ENCODE data around the gene RTN4.

The RTN4 gene

DNA sequence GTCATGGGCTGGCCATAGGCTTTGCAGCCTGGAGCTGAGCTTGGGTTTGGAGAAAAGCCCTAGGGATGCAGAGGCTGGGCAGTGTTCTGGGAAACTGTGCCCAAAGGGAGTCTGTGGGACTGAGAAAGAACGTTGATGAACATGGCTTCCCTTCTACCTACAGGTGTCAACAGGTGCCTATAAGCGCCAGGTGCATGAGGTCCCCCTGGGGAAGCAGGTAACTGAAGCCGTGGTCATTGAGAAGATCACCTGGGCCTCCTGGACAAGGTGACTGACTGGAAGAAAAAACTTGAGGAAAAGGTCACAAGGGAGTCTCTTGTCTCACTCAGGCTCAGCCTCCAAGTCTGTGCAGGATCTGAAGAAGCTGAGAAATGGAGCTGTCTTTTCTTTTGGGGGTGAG, 83.4 kb downstream of the RTN4 start:
- no peak for DNase-seq

DNA sequence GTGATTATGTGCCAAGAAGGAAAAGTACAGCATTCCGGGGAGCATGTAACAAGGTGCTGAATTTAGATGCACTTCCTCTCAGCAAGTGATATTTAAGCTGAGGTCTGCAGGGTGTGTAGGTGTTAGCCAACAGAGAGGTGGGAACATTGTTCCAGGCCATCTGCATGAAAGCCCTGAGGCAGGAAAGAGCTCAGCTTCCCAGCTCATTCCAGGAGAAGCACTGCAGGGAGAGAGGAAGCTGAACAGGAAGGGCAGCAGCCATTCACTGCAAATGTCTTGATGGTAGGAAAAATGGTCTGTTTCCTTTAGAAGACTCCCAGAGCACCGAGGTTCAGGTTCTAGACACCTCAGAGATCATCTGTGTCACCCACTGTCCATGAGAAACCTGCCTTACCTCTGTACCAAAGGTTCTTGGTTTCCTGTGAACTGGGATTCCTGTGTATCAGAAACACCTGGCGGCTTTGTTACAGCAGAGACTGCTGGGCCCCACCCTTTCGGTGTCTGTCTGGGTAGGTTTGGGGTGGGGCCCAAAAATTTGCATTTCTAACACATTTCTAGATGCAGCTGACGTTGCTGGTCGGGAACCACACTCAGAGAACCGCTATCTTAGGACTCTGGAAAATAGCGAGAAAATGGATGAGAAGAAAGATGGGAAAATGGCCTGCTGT, 84.0 kb downstream of the RTN4 start:
- no peak for DNase-seq

DNA sequence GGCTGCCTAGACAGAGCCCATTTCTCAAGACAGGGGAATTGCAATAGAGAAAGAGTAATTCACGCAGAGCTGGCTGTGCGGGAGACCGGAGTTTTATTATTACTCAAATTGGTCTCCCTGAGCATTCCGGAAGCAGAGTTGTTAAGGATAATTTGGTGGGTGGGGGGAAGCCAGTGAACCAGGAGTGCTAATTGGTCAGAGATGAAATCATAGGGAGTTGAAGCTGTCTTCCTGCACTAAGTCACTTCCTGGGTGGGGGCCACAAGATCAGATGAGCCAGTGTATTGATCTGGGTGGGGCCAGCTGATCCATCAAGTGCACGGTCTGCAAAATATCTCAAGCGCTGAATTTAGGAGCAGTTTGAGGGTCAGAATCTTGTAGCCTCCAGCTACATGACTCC, 84.8 kb downstream of the RTN4 start:
- DNase-seq = no peak

DNA sequence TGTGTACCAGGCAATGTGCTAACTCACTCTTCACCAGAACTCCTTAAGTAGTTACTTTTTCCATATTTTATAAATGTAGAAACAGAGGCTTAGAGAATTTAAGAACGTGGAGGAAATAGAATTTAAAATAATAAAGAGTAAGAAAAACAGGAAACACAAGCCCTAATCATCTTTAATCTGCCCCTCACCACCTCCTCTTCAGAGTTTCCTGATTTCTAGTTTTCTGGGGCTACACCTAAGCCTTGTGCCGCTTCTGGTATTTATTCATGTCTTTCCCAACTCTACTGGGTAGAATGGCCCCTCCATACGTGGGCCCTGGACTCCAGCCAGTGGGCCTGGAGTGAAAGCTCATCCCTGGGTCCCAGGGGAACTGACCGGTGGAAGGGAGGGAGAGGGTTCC, 85.4 kb downstream of the RTN4 start:
- no peak for DNase-seq

DNA sequence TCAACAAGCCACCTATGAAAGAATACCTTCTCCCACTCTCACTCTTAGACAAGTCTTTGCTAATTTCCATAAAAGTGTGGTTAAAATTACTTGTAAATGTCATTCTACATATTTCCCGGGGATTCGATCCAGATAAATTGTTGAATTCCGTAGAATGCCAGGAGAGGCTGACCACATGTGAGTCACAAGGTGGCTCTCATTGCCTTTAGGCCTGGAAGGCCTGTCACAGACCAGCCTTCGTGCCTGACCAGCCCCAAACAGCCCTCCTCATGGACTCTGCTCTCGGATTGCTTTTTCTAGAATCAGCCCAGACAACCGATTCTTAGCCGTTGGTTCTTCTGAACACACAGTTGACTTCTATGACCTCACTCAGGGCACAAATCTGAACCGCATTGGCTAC, 86.0 kb downstream of the RTN4 start:
- no peak for DNase-seq

DNA sequence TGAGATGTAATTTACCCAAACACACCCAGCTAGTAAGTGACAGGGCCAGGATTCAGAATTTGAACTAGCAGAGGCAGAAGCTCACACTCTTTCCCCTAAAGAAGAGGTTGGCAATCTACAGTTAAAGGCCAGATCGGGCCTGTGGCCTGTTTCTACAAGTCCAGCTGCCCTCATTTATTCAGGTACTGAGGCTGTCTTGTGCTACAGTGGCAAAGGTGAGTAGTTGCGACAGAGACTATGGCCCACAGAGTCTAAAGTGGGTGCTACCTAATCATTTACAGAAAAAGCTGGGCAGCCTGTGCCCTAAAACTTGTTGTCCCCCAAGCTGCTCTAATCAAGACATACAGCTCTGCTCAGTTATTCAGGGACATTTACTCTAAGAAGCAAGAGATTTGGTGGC, 86.8 kb downstream of the RTN4 start:
- no peak for DNase-seq

DNA sequence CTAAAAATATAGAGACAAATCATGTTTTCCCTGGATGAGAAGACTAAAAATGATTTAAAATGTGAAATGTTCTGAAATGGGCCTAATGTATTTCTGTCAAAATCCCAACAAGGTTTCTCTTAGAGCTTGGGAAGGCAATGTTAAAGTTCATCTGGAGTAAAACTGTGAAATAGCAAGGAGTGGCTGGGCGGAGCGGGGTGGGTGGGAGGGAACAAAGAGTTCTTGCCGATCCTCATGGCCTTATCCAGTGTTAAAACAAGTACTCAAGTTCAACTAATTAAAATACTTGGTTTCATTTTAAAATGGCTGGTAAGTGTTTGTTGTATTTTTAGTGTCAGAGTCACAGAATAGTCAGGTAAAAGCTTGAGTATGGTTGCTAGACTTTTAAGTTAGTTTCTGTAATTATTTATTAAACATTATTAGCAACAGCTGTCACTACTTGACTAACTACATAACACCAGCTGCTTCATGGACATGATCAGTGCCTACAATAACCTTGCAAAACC, 87.3 kb downstream of the RTN4 start:
- DNase-seq = no peak

DNA sequence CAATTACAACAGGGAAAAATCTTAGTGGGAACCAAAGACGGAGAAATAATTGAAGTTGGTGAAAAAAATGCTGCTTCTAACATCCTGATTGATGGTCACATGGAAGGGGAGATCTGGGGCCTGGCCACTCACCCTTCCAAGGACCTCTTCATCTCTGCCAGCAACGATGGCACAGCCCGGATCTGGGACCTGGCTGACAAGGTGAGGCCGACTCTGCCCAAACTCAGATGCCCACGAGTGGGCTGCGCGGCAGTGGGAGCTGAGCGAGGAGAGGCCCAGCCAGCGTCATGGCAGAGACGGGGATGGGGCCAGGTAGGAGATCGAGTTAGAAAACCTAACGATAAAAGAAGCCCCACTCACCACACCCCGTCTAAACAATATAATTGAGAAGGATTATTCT, 87.7 kb downstream of the RTN4 start:
- no peak for DNase-seq

DNA sequence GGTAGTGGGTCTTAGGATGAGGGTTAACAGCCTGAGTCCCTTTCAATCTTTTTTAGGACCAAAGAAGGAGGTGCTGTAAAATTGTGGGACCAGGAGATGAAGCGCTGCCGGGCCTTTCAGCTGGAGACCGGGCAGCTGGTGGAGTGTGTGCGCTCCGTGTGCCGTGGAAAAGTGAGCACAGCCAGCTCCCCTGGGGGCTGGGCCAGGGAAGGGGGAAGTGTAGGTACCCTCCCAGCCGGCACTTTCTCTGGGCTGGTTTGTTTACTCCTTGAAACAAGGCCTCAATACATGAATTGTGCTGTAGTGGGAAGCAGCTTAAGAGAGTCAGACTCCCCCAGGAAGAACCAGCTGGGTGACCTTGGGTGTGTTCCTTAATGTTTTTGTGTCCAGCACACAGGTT, 90.1 kb downstream of the RTN4 start:
- DNase-seq = no peak

DNA sequence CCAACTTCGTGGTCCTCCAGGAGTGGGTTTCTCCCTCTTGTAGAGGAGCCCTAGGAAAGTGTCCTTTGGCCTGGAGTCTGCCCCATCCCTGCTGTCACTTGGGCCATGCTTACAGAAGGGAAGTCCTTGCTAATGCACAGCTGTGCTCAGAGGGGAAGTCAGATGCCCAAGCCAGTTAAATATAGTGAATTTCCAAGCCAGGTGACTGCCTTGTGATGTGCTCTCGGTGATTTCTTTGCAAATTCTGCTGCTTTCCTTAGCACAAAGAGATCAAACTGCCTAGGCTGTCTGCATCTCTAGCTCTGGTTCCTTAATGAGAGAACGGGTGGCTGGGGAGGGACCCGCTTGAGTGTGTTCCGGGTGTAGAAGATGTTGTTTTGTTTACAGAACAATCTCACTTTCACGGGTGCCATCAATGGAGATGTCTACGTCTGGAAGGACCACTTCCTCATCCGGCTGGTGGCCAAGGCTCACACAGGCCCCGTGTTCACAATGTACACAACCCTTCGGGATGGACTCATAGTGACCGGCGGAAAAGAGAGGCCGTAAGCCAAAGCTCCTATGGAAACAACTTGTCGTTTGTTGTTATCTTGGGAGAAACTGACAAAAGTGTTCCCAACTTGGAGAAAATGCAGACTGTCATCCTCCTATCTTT, 91.4 kb downstream of the RTN4 start:
- DNase-seq = no peak

DNA sequence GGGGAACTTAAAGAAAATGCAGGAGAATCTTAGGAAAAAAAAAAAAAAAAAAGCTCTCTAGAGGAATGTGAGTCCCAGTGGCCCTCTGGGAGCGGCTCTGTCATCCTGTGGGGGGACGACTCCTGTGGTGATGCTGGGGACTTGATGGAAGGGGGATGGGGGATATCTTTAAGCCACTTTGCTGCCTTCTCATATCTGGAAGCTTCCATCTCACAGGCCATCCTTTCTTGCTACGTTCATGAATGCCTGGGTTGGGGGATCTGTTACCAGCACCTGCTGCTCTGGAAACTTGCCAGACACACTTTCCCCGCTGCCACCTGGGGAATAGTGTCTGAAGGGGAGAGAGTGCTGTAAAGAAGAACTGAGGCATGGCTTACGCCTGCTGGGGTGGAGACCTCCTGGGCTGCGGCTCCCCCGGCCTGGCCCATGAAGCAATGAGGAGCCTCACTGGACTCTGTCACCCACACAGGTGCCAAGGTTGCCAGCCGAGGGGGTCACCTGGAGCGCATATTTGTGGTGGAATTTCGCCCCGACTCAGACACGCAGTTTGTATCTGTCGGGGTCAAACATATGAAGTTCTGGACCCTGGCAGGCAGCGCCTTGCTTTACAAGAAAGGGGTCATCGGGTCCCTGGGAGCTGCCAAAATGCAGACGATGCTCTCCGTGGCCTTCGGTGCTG, 92.8 kb downstream of the RTN4 start:
- no peak for DNase-seq

DNA sequence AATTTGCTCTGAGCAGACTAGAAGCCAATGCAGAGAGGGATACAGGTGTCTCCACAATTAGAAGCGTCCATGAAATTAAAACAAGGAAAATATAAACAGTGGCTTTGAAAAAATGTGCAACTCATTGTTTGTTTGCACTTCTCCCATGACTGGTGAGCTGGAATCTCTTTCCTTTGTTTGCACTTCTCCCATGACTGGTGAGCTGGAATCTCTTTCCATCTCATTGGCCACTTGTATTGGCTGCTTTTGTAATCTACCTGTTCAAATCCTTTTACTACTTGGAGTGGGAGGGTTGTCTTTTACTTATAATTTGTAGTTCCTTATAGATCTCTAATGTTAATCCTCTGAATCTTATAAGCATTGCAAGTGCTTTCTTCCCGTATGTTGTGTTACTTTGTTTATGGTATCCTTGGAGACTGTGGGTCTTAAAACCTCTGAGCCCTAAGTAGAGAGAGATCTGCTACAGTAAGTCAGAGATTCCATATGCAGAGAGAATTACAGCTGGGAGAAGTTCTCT, 94.1 kb downstream of the RTN4 start:
- no peak for DNase-seq

DNA sequence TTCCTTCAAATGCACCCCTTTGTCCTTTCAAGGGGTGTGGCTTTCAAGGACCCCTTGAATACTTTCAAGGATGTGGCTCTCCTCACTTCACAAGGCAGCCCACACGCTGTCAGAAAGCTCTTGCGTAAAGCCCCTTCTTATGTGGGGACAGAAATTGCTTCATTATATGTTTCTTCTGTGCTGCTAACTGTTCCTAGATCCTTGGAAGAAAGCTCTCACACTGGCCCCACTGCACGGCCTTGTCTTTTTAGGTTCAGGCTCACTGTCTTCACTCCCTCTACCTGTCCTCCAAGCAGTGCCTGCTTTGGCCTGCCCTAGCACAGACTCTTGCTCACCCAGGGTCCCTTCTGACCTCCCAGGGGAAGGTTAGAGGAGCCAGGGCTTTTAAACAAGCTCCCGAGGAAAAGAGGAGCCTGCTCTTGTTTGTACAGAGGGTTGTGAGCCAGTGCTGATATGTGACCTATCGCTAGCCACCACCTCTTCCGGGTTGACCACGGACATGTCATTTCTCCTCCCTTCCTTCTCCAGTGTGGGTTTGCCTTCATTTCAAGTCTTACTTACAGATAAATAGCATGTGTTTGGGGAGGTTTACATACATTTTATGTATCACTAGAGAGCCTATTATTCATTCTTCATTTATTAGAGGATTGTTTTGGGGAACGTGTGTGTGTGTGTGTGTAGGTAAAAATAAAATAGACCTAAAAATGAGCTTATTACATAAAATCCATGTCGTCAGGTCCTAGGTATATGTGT, 94.7 kb downstream of the RTN4 start:
- no peak for DNase-seq

DNA sequence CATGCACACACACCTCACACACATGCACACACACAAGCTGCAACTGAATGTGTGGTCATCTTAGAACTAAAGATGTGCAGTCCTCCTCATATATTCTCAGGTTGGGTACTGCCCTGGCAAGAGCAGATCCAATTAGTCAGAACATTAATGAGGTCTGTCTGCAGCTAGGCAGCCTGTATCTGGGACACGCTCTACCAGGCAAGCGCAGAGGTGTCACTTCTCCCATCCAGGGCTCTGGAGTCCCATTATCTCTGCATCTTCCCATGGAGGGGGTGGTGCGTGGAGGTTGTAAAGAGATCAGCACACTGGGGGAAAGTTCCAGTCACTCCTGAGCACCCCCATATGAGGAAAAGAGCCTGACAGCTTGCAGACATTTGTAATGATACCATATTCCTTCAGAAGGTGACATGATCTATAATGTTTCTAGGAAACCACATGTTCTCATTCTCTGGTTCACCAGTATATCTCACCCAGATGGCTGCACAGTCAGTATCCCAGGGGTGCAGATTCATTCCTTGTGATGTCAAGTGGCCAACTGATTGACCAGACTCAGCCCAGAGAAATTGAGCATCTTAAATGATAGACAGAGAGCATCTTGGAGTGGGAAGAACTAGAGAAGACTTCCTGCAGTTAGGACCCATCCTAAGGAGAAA, 95.4 kb downstream of the RTN4 start:
- no peak for DNase-seq

DNA sequence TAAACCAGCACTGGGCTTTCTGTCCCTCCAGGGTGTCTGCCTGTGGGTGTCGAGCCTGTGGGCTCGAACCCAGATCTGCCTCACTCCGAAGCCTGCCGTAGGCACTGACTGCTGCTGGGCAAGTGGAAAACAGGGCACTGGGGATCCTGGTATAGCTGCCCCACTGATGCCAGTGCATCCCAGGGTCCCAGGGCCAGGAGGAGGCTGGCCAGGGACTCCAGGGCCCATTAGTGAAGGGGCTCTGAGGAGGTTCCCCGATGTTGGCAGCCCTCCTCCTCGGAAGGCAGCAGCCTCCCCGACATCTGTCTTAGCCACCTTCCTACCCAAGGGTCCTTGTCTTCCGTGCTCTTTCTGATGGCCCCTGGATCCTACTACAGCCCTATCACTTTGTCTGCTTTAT, 96.1 kb downstream of the RTN4 start:
- DNase-seq = no peak

DNA sequence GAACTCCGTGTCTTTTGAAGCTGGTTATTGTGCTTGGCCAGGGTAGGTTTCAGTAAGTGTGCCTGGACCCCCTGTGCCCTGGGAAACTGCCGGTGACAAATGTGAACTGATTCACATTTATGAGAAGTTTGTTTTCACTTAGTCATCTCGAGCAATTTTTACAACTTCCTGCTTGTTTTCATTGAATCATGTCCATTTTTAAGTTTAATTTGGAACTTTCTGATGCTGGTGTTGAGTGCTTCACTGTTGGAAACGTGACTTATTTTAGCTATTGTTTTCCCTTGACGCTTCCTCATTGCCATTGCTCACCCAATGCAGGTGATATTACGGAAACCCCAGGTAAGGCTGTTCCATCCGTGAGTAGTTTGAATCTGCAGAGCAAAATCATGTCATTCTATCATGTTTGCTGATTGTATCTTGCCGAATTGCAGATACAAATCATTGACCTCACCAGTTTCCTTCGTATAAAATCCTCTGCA, 97.2 kb downstream of the RTN4 start:
- DNase-seq = no peak

DNA sequence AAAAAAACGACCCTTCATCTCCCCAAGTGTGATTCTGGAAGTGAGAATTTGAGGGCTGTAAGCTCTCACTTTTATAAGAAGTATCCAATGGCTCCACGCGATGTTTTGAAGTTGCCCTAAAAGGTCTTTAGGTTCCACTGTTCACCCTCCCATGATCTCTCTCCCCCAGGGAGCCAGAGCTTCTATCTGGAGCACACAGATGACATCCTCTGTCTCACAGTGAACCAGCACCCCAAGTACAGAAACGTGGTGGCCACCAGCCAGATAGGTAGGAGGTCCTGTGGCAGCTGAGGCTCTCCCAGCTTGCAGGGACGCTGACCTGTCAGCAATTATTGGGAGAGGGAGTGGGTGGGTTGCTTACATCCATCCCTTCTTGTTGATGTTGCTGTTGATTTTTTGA, 97.8 kb downstream of the RTN4 start:
- no peak for DNase-seq

DNA sequence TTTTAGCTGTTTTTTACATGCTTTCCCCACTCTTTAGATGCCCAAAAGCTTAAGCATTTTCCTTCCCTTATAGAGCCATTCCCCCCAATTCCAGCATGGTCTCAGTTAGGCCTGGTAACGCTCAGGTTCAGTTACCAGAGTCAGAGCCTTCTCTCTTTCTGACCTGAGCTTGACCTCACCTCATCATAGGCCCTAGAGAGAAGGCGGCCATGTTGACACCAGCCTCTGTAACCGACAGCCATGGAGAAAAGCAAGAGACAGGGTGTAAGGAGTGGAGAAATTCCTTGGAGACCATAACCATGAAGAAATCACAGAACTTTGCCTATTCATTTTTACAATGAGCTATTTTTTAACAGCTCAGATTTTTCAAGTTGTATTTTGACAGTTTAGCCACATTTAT, 99.4 kb downstream of the RTN4 start:
- no peak for DNase-seq

DNA sequence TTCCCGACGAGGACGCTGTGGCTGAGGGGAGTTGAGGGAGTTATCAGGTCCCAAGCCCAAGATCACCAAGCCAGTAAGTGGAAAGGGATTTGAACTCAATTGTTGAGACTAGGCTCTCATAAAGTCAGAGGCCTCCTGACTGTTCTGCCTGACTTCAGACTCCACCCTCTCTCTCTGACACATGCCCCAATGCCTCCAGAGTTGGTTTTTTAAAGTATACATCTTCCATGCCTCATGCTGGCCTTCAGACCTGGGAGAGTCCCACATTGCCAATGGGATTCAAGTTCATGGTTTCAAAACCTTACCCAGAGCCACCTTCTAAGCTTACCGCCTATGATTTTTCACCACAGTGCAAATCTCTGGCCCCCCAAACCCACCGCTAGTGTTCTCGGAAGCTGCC, 100.8 kb downstream of the RTN4 start:
- DNase-seq = no peak

DNA sequence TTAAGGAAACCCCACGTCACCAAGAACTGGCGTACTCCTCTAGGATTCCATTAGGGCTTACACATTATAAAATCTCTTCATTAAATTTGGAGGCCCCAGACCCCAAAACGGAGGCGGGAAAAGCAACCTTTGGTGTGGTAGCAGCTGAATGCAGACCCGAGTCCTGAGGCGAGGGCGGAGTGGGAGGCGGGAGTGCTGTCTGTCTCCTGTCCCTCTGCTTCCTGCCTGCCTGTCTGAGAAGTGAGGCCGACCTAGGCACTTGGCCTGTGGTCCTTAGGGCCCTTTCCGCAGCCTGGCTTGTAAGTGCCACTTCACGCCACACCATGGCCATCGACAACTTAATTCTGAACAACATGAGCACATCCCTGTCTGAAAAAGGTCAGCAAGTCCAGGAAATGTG, 102.1 kb downstream of the RTN4 start:
- DNase-seq = no peak

DNA sequence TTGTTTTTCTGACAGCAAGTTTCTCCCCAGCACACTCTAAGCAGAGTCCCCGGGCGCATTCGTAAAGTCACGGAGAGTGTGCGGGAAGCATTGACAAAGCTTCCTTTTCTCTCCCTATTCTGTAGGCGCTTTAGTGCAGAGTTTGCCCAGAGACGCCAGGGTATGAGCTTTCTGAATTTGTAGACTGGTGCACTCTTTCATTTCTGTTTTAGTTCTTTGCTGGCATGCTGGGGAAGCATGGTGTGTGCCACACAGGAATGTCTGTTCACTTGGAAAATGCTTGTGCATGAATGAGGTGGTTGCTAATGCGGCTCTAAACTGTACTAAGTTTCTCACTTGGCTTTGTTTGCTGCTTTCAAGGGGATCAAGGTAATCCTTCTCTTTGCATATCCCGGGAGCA, 102.6 kb downstream of the RTN4 start:
- DNase-seq = no peak

DNA sequence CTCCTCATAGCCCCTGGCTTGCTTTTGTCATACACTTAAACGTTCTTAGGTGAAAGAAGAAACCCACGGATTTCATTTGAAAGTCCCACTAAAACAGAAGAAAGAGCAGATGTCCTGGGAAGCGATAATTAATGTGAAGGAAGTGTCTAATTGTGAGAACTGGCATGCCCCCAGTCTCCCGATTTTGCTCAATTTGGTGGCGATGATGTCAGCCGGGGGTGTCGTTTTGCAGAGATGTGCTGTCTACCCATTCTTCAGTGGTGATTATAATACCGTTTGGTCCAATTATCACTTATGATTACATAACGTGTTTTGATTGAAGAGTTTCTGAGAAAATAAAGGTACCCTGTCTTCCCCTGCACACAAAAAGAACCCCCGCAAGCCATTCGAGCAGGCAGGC, 103.1 kb downstream of the RTN4 start:
- no peak for DNase-seq
